ENCODE results near the gene CREB5. TPM values are rescaled to one million over a fixed set of nuclear protein-coding genes. Genes with fewer than 3 reads are reported as not detected.
A peak's percentile ranks its signal among the peaks of the same experiment; 100 is the strongest.

CREB5 gene, protein sequence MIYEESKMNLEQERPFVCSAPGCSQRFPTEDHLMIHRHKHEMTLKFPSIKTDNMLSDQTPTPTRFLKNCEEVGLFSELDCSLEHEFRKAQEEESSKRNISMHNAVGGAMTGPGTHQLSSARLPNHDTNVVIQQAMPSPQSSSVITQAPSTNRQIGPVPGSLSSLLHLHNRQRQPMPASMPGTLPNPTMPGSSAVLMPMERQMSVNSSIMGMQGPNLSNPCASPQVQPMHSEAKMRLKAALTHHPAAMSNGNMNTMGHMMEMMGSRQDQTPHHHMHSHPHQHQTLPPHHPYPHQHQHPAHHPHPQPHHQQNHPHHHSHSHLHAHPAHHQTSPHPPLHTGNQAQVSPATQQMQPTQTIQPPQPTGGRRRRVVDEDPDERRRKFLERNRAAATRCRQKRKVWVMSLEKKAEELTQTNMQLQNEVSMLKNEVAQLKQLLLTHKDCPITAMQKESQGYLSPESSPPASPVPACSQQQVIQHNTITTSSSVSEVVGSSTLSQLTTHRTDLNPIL
- total RNA-seq, result 10 to 100 TPM; 16.8 to 22.4 (median 20.9) TPM

DNA sequence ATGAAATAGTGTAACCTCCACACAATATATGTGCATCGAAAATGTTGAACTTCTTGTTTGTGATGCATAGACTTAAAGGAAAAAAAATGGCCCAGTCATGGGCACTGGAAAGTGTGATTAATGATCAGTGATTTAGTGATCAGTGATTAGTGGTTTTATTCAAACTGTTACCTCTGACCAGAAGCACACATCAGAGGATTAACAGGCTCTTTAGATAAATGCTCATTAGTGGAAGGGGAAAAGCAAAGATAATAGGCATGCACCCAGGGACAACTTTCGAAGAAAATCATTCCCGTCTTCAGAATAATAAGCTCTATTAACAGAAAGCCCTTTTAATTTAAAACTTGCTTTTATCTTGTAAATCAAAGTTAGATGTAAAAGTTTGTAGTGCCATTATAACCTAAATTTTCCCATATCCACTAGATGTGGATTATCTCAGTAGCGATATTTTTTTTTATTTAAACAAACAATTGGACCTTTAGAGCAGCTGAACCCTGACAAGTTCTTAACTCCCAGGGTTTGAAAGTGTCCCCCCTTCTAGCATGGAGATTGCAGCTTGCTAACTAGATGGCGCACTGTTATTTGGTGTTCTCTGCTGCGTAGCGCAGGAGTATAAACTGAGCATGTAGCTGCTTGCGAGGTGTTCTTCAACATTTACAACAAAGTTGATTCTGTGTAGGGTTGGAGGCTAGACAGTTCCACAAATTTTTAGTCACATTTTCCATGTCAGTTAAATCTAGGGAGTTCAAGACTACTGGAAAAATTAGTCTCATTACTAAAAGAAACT, at the start of gene CREB5:
TSS of gene CREB5 (plus strand) at position 643 of the 787 bp plus-strand sequence. CDS start 397 bp downstream, outside the sequence.
- WGBS, 2 donors, result 74 to 82% methylated on average over 8 of the region's 8 CpGs
- no peaks in the 10 kb centered on the region for H3K27me3 ChIP-seq
- TF ChIP-seq POLR2A (IDR thresholded peaks at IDR 0.05) (no peak), EP300 (IDR thresholded peaks at IDR 0.05) (peak in 1 of 2 donors; percentile 26)
- TF ChIP-seq, protein P1, sequence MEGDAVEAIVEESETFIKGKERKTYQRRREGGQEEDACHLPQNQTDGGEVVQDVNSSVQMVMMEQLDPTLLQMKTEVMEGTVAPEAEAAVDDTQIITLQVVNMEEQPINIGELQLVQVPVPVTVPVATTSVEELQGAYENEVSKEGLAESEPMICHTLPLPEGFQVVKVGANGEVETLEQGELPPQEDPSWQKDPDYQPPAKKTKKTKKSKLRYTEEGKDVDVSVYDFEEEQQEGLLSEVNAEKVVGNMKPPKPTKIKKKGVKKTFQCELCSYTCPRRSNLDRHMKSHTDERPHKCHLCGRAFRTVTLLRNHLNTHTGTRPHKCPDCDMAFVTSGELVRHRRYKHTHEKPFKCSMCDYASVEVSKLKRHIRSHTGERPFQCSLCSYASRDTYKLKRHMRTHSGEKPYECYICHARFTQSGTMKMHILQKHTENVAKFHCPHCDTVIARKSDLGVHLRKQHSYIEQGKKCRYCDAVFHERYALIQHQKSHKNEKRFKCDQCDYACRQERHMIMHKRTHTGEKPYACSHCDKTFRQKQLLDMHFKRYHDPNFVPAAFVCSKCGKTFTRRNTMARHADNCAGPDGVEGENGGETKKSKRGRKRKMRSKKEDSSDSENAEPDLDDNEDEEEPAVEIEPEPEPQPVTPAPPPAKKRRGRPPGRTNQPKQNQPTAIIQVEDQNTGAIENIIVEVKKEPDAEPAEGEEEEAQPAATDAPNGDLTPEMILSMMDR (IDR thresholded peaks at IDR 0.05), result no peak
- peak within 1 kb of the TSS in 3 of 4 donors; percentile 55 to 80 (median 57) for H3K4me3 ChIP-seq
- no peaks in the 10 kb centered on the region for H3K36me3 ChIP-seq
- H3K9me3 ChIP-seq, result no peaks in the 10 kb centered on the region
- H3K4me1 ChIP-seq, result peaks cover 0 to 42% (median 12%) of the 10 kb centered on the region in 4 donors
- H3K27ac ChIP-seq, result peak within 1 kb of the TSS in 1 of 4 donors; percentile 94
- no peak for DNase-seq (ENCODE audit: low spot score in 2 of 2)

DNA sequence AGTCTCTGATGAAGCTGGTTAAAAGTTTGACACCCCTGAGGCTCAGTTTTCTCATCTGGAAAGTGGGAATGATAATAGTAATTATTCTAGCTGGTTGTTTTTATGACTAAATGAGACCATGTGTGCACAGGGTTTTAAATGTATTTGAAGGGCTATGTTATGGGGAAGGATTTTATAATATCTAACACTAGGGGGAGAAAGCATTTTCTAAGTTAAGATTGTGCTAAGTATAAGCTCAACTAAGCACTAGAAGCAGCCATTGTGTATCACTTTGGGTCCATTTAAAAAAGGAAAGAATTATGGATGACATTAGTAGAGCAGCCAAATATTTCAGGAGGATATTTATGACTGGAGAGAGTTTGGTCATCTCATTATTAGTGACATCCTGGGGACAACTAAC, 49.5 kb upstream of the CREB5 start:
- H3K9me3 ChIP-seq, result peaks cover 0 to 6% (median 0%) of the 10 kb centered on the region in 4 donors
- no peak overlapping the region for H3K4me3 ChIP-seq
- no peaks in the 10 kb centered on the region for H3K27me3 ChIP-seq
- TF ChIP-seq POLR2A (IDR thresholded peaks at IDR 0.05), result no peak
- TF ChIP-seq, protein P1 (IDR thresholded peaks at IDR 0.05), result no peak
- no peak for TF ChIP-seq EP300 (IDR thresholded peaks at IDR 0.05)
- no peak overlapping the region for H3K27ac ChIP-seq
- no peaks in the 10 kb centered on the region for H3K4me1 ChIP-seq
- no peaks in the 10 kb centered on the region for H3K36me3 ChIP-seq
- DNase-seq (ENCODE audit: low spot score in 2 of 2), result no peak

DNA sequence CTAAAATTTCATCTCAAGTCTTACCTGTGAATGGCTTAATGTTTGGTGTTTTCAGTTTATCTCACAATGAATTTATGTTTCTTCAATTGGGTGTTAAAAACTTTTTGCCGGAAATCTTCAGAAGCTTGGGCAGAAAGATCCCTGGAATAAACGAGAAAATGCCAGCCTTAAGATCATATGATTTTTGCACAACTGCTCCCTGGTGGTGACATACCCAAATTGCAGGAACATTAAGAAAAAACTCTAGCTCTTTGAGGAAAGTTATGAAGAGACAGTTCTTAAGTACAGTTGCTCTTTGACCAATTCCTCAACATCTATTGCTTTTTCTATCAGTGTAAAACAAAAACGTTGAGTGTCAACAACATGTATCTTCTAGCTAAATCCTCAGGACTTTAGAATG, 48.2 kb upstream of the CREB5 start:
- no peaks in the 10 kb centered on the region for H3K27me3 ChIP-seq
- no peak for DNase-seq (ENCODE audit: low spot score in 2 of 2)
- WGBS, 2 donors, result 75 to 89% methylated on average over 3 of the region's 3 CpGs
- no peak overlapping the region for H3K4me3 ChIP-seq
- TF ChIP-seq, protein P1 (IDR thresholded peaks at IDR 0.05), result no peak
- TF ChIP-seq EP300 (IDR thresholded peaks at IDR 0.05) (no peak), POLR2A (IDR thresholded peaks at IDR 0.05) (no peak)
- H3K9me3 ChIP-seq, result peaks cover 0 to 6% (median 0%) of the 10 kb centered on the region in 4 donors
- no peaks in the 10 kb centered on the region for H3K36me3 ChIP-seq
- no peaks in the 10 kb centered on the region for H3K4me1 ChIP-seq
- H3K27ac ChIP-seq, result no peak overlapping the region

DNA sequence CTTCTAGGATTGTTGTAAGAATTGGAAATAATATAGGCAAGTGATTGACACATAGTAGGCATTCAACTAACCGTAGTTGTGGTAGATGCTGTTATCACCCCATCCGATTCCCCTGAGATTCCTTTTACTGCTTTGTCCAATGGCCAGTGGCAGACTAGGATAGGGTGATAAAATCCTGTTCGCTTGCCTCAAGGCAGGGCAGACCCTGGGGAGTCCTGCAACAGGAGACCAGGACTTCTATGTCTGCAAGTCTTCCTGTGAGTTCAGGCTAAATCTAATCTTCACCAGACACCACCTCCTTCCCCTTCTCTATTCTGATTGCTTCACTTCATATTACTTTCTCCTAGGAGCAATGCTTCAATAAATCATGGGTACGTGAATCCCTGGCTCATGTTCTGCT, 42.8 kb upstream of the CREB5 start:
- WGBS, 2 donors, result 71 to 73% methylated on average over 4 of the region's 4 CpGs
- Histone ChIP-seq H3K27ac (no peak overlapping the region), H3K9me3 (peaks cover 0 to 2% (median 0%) of the 10 kb centered on the region in 4 donors), H3K4me1 (no peaks in the 10 kb centered on the region), H3K27me3 (no peaks in the 10 kb centered on the region), H3K36me3 (no peaks in the 10 kb centered on the region), H3K4me3 (no peak overlapping the region)
- TF ChIP-seq POLR2A (IDR thresholded peaks at IDR 0.05), result no peak
- TF ChIP-seq, protein P1 (IDR thresholded peaks at IDR 0.05), result no peak
- no peak for TF ChIP-seq EP300 (IDR thresholded peaks at IDR 0.05)
- DNase-seq (ENCODE audit: low spot score in 2 of 2), result no peak
